Omental fat pad (tissue), 4 donors: ENCODE results near the gene SDK2. TPM values are rescaled to one million over a fixed set of nuclear protein-coding genes. Genes with fewer than 3 reads are reported as not detected.

Experiments
- ATAC-seq: fragments of 150-250 bp; one replicate; pipeline ENCODE4 v1.9.1; 2016; ENCODE audit warnings: mild to moderate bottlenecking, moderate library complexity; ENCODE audit not compliant: low FRiP score
- DNase-seq: peaks from one replicate; pipeline ENCODE4 v3.0.0-alpha.2; 2019; ENCODE audit warnings: low spot score
- CTCF ChIP-seq, 3 donors: fragments of 450-650 bp; IDR thresholded peaks; one replicate each; pipeline ENCODE4 v1.5.1; 2016 to 2017; ENCODE audit warnings: antibody characterized with exemption in 3 of 3, mild to moderate bottlenecking in 3 of 3, moderate library complexity in 2 of 3
- total RNA-seq, 4 donors: library from RNA; depleted of rRNA; stranded (reverse); fragments of >200 nt; gene quantifications; one replicate each; pipeline ENCODE4 v1.1.0, GENCODE V29; 2016

SDK2 gene
- total RNA-seq, 4 donors from 2014 or later: 0.46 to 1.4 (median 0.64) TPM

GRCh38 chr17:73628642-73629552 lies 15.3 kb downstream of the SDK2 start:
- DNase-seq: no peak
- ATAC-seq: no peak
- TF ChIP-seq CTCF (IDR thresholded peaks at IDR 0.05): no peak

DNA sequence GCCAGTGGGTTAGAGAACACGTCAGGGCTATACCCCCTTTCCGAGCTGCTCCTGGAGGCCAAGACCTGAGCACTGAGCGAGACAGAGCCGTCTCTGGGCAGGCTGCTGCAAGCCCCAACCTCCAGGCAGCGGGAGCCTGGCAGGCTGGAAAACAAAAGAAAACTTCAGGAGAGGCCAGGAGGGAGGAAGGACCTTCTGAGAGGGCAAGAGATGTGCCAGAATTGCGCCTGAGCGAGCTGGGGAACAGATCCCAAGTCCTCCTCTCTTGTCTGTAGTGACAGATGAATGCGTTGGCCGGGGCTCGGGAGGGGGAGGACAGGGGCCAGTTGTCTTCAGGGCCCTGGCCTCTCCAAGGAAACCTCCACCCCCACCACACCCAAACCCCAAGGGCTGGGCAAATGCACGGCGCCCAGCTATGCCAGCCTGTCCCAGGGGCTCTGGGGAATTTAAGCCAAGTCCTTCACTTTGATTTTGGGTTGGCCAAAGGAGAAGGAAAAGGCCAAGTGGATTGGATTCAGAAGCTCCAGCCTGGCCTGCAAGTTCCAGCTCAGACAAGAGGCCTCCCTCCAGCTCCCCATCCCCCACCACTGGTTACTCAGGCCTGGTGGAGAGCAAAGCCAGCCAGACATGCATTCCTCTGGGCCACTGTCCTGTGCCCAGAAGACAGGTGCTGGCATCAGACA lies 18.1 kb downstream of the SDK2 start:
- TF ChIP-seq CTCF (IDR thresholded peaks at IDR 0.05): no peak
- DNase-seq (no peak), ATAC-seq (no peak)

- TF ChIP-seq CTCF (IDR thresholded peaks at IDR 0.05): no peak
- ATAC-seq (no peak), DNase-seq (no peak)
Measured at GRCh38 chr17:73625006-73625405, 19.2 kb downstream of the SDK2 start.

DNA sequence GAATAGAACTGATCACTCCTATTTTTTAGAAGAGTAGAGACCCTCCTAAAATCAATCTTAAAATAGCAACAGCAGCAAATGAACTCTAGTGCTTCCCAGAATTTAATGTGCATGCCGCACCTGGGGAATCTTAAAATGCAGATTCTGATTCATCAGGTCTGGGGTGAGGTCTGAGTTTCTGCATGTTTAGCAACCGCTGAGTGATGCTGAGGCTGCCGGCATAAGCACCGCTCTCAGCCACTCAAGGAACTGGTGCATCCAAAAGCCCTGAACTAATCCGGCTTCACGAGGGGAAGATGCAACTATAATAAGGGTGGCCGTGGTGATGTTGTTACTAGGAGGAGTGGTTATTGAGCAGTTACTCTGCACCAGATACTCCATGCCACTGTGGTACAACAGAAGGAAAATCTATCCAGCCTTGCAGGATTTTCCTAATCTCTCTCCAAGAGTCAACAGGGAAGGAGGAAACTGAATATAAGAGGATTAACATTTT lies 19.7 kb downstream of the SDK2 start:
- no peak for DNase-seq
- ATAC-seq: no peak
- no peak for TF ChIP-seq CTCF (IDR thresholded peaks at IDR 0.05)

DNA sequence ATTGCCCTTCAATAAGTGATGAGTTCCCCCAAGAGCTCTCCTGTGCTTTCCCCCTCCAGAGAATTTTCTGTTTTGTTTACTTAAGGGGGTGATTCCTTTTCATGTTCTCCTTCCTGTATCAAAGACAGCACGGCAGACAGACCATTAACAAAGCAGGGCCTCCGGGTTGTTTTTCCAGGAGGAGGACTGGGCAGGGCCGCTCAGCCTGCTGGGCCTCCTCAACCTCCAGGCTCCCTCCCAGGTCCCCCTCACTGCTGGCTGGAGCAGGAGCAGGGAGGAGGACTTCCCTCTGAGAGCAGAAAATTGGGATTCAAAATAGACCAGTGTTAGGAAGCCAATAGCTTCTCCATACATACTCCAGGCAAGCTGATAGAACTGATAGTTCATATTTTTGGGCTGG lies 20.4 kb downstream of the SDK2 start:
- ATAC-seq (no peak), DNase-seq (no peak)
- TF ChIP-seq CTCF (IDR thresholded peaks at IDR 0.05): no peak

- DNase-seq: no peak
- TF ChIP-seq CTCF (IDR thresholded peaks at IDR 0.05): no peak
- ATAC-seq: no peak
Measured at GRCh38 chr17:73623247-73623646, 21.0 kb downstream of the SDK2 start.
